ENCODE results near the gene LEKR1.

GRCh38 chr3:156816091-156816793, 9.9 kb upstream of the LEKR1 start:
- TF ChIP-seq CTCF (IDR thresholded peaks at IDR 0.05; ENCODE audit: low read length) (no peak), EZH2 (optimal IDR thresholded peaks at IDR 0.05; ENCODE audit: low read depth, low read length) (no peak), EZH2phosphoT487 (IDR thresholded peaks at IDR 0.05; ENCODE audit: low read length) (no peak)
